Stimulated activated CD4-positive, alpha-beta T cell treated with anti-CD3 and anti-CD28 coated beads, Interleukin-4, amount 100 ng/mL, for 48 hours (primary cell): ENCODE measurements around the gene ADAMTS9.

Source experiments
- DNase-seq, 2 donors: peaks; one replicate each; pipeline ENCODE4 v3.0.0-alpha.2; 2020; ENCODE audit warnings: low read depth in 2 of 2

ADAMTS9 gene

GRCh38 chr3:64686446-64686908 lies 1.3 kb downstream of the ADAMTS9 start:
- no peak for DNase-seq

GRCh38 chr3:64685800-64686445 lies 1.9 kb downstream of the ADAMTS9 start:
- no peak for DNase-seq

GRCh38 chr3:64685331-64685799 lies 2.4 kb downstream of the ADAMTS9 start:
- no peak for DNase-seq

GRCh38 chr3:64684715-64685261 lies 3.0 kb downstream of the ADAMTS9 start:
- DNase-seq = no peak

GRCh38 chr3:64681827-64682226 lies 6.0 kb downstream of the ADAMTS9 start:
- DNase-seq = no peak

- DNase-seq = no peak
Measured at GRCh38 chr3:64681015-64681414, 6.8 kb downstream of the ADAMTS9 start.

- no peak for DNase-seq
Measured at GRCh38 chr3:64680334-64680733, 7.5 kb downstream of the ADAMTS9 start.

GRCh38 chr3:64677961-64678716 lies 9.7 kb downstream of the ADAMTS9 start:
- no peak for DNase-seq

- DNase-seq = no peak
Measured at GRCh38 chr3:64676831-64677230, 11.0 kb downstream of the ADAMTS9 start.

GRCh38 chr3:64675687-64676247 lies 12.0 kb downstream of the ADAMTS9 start:
- DNase-seq = no peak

GRCh38 chr3:64674591-64675076 lies 13.2 kb downstream of the ADAMTS9 start:
- no peak for DNase-seq

GRCh38 chr3:64673159-64673715 lies 14.6 kb downstream of the ADAMTS9 start:
- no peak for DNase-seq

GRCh38 chr3:64668582-64669510 lies 19.0 kb downstream of the ADAMTS9 start:
- DNase-seq = no peak

- DNase-seq = no peak
Measured at GRCh38 chr3:64667887-64668581, 19.8 kb downstream of the ADAMTS9 start.

GRCh38 chr3:64667138-64667537 lies 20.7 kb downstream of the ADAMTS9 start:
- DNase-seq = no peak

- no peak for DNase-seq
Measured at GRCh38 chr3:64666171-64666588, 21.6 kb downstream of the ADAMTS9 start.

GRCh38 chr3:64664397-64664796 lies 23.4 kb downstream of the ADAMTS9 start:
- no peak for DNase-seq

GRCh38 chr3:64659617-64659978 lies 28.2 kb downstream of the ADAMTS9 start:
- no peak for DNase-seq

- no peak for DNase-seq
Measured at GRCh38 chr3:64658001-64658400, 29.8 kb downstream of the ADAMTS9 start.

- DNase-seq = no peak
Measured at GRCh38 chr3:64656544-64656943, 31.3 kb downstream of the ADAMTS9 start.
